Measurements from ENCODE around the gene TMEM201.
"Not testable (repeated sequence)": the region's sequence is repeated elsewhere in the genome, so short reads cannot be mapped to it uniquely, and the experiment has no call there.

TMEM201 gene, protein sequence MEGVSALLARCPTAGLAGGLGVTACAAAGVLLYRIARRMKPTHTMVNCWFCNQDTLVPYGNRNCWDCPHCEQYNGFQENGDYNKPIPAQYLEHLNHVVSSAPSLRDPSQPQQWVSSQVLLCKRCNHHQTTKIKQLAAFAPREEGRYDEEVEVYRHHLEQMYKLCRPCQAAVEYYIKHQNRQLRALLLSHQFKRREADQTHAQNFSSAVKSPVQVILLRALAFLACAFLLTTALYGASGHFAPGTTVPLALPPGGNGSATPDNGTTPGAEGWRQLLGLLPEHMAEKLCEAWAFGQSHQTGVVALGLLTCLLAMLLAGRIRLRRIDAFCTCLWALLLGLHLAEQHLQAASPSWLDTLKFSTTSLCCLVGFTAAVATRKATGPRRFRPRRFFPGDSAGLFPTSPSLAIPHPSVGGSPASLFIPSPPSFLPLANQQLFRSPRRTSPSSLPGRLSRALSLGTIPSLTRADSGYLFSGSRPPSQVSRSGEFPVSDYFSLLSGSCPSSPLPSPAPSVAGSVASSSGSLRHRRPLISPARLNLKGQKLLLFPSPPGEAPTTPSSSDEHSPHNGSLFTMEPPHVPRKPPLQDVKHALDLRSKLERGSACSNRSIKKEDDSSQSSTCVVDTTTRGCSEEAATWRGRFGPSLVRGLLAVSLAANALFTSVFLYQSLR

DNA sequence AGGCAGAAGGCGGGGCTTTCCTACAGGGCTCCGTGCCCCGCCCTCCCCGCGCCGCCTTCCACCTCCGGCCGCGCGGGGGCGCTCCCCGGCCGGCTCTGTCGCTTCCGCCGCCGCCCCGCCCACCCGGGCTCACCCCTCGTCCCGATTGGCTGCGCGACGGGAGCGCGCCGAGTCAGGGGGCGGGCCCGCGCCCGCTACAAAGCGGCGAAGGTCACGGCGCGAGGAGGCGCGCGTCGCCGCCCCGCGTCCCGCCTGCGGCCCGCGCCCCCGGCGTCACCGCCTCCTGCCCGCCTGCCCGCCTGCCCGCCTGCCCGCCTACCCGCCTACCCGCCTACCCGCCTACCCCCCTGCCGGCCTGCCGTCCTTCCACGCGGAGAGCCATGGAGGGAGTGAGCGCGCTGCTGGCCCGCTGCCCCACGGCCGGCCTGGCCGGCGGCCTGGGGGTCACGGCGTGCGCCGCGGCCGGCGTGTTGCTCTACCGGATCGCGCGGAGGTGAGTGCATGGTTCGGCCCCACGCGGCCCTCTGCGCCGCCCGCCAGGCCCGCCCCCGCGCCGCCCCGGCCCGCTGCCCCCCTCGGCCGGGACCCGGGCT is at the start of gene TMEM201:
TSS of gene TMEM201 (plus strand) at position 361 of the 593 bp plus-strand sequence. CDS start at position 381, 20 bp downstream.
- peak; percentile 93 to 97 for DNase-seq

DNA sequence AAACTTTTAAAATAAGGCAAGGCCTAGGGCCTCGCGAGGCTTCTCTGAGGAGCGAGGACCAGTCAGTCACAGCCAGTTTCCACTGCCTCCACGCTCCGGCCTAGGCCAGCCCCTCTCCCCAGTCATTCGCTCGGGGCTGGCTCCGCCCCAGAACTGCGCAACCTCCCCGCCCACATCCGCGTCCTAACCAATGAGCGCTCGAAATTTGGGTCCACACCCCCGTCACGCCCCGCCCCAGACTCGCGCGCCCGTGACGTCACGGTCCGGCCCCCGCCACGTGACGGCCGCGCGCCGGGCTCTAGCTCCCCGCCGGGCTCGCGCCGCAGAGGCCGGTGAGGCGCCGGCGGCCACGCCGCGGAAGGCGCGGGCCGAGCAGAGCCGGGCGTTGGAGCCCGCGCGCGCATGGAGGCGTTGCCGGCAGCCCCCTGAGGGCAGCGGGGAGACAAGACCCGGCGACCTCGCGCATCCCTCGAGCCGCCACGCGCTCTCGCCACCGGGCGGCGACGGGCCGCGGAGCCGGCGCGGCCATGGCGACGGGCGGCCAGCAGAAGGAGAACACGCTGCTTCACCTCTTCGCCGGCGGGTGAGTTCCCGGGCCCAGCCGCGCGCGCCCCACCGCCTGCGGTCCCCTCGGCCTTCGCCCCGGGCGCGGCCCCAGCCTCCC is 49.4 kb upstream of the TMEM201 start, which contains the start of gene SLC25A33:
TSS of gene SLC25A33 (plus strand) at position 301 of the 664 bp plus-strand sequence. CDS start at position 528, 227 bp downstream.
- DNase-seq = peak; percentile 99 to 100

DNA sequence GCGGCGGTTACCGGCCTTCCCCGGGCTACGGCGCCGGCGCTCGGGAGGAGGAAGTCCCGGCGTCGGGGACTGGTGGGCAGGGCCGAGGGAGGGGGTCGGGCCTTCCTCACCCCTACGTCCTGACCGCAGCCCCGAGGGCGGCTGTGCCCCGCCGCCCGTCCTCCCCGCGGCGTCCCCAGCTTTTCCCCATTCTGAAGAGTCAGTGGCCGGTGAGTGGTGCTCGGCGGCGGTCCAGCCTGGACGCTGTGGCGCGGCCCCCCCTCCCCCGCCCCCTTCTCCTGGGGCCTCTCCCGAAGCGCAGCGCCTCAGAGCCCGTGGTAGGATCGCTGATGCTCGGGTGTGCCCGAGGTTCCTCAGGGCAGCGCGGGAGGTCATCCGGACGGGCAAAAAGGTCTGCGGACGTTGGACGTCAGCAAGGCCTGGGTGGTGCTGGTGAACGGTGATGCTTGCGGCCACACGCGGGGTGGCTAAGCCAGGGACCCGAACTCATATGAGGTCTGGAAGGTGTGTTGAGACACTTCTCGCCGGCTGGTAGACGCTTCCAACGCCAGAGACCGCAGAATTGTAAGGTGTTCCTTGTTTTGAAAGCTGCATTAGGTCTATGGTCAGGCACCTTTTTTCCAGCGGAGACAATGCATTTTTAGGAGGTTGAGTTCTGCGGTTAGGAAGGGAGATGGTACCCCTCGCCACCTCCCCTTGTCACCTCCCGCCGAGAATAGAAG is 48.7 kb upstream of the TMEM201 start:
- peak; percentile 24 to 38 for DNase-seq

DNA sequence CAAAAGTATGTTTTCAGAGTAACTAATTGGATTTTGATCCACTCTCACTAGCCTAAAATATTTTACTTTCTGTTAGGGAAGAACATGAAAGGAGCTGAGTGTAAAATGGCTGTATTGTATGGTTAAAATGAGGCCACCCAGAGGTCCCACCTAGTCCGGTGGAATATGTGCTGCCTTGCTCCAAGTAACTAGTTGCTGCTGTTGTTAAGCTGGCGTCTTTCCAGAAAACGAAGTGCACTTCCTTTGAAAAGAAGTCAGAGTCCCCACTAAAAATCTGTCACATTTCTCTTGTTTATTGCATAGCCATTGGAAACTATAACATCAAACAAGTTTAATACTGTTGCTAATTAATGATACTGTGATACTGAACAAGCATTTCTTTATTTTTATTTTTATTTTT is 46.3 kb upstream of the TMEM201 start:
- no peak for DNase-seq

DNA sequence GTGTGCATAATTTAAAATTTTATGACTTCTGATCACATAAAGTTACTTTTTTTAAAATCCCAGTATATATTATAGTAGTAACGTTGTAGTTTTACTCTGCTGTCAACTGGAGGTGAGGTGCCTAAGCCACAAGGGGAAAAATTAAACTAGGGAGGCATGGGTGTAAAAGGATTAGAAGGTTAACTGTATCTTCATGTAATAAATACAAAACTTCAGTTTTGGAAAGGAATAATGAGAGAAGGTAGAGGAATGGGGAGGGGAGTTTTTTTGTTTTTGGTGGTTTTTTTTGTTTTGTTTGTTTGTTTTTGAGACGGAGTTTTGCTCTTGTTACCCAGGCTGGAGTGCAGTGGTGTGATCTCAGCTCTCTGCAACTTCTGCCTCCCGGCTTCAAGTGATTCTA is 43.8 kb upstream of the TMEM201 start:
- no peak for DNase-seq

DNA sequence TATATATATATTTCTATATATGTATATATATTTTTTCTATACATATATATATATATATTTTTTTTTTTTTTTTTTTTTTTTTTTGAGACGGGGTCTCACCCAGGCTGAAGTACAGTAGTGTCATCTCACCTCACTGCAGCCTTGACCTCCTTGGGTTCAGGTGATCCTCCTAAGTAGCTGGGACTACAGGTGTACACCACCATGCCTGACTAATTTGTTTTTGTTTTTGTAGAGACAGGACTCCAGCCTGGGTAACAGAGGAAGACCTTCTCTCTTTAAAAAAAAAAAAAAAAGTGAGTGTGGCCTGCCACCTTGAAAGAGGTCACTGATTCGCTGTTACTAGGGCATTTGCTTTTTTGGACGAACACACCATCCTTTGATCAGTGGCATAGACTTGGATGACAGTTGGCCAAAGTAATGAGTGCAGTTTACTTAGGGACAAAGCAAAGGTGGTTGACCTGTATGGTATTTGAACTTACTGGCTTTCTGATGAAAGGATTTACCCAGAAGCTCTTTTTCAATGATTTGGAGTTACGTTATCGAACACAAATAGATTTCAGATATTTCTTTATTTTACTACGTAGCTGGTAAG is 38.7 kb upstream of the TMEM201 start:
- DNase-seq = no peak

DNA sequence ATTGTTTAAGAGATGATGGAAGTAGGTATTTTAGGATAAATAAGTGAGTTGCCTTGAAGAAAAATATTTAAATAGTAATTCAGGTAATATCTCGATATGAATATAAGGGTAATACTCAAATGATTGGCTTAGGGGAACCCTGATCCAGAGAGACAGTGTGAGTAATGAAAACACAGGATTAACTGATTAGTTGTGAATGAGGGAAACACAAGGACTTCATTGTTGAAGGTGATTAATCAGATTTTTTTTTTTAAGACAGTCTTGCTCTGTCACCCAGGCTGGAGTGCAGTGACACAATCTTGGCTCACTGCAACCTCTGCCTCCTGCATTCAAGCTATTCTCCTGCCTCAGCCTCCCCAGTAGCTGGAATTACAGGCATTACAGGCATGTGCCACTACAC is 36.7 kb upstream of the TMEM201 start:
- no peak for DNase-seq

DNA sequence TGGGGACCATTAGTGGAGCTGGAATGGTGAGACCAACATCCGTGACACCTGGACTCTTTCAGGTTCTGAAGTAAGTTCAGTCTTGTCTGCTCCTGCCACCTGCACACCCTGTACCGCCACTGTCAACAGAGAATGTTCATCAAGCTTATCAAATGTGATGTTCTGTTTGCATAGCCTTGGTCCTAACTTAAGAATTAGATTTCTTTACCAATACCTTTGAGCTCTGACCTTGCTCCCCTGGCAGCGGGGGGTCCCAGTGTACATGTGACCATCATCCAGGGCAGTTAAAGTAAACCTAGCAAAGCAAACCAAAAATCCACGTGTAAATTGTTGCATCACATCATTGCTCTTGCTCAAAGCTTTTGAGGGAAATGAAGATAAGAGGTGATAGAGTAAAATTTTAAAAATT is 35.0 kb upstream of the TMEM201 start:
- DNase-seq = no peak

DNA sequence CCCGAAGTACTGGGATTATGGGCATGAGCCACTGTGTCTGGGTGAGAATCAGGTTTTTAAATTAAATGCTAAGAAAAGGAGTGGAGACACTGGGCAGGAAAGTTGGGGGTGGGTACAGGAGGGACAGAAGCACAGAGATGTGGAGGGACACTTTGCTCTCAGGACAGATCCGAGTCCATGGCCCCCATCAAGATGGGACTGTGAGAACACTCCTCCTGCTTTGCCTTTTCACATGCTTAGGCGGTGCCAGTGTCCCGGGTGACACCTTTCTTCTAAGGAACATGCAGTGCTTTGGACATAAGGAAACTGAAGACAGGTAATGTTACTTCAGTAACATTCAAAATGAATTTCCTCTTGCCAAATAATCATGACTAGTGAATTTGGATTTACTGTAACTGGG is 32.8 kb upstream of the TMEM201 start:
- DNase-seq = no peak

DNA sequence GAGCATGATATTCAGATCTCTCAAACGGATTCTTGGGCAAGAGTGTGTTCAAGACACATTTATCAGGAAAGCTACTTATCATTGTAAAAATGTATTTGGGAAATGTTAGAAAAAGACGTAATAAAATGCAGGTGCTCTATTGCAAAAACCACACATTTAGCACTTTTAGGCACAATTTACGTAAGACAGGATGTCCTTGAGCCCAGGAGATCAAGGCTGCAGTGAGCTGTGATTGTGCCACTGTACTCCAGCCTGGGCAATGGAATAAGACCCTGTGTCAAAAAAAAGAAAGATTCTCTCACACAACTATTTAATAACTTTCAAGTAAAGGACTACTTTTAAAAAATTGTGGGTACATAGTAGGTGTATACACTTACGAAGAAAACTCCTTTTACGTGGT is 31.1 kb upstream of the TMEM201 start:
- DNase-seq = no peak

DNA sequence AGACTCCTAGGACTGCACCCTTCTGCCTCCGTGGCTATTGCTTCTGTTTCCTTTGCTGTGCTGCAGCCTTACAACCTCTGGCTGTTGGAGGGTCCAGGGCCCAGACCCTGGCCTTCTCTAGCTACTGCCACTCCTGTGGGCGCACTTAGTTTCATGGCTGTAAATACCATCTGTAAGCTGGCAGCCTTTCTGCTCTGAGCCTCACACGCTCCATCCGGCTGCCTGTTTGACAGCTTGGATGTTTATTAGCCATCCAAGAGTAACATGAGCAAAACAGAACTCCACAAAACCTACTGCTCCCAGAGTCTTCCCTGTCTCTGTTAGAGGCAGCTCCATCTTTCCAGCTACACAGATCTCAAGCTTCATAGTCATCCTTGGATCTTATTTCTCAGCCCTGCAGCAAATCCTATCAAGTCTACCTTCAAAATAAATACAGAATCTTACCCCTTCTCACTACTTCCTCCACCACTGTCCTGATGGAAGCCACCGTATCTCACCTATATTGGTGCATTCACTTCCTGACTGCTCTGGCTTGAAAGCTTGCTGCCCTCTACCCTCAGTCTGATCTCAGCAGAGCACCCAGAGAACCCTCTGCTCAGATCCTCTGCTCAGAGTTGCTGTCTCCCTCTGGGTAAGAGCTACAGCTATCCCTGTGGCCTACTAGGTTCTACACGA is 30.3 kb upstream of the TMEM201 start:
- no peak for DNase-seq

DNA sequence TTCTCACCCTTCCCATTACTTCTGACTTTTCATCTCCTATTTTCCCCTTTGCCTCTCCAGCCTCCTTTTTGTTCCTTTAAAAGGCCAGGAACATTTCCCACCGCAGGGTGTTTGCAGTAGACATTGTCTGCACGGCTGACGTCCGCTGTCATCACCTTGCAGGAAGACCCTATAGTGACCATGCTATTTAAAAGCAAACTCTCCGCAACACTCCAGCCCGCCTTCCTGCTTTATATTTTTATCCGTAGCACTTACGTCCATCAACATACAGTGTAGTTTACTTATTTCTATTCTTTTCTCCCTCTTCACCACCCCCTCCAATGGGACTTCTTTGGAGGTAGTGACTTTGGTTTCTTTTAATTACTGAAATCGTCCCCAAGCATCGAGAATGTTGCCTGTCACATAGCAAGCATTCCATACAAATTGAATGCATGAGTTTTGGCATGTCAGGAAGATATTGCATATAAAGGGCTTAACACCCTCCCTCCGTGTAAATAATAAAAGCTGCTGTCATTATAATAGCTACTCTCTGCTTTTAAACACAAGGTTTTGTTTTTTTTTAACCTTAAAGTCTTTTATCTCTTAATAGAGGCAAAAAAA is 29.7 kb upstream of the TMEM201 start:
- no peak for DNase-seq

DNA sequence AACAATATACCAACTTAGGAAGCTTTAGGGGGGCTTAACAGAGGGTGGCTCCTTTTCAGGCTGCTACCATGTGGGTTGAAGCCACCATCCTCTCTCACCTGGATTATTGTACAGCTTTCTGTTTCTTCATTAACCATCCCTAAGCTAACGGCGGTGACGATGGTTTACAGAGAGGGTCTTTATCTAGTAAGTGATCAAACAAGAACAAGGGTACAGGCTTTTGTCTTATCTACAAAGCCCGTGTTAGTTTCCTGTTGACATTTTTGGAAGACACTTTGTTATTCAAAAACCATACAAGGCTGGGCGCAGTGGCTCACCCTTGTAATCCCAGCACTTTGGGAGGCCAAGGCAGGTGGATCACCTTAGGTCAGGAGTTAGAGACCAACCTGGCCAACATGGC is 29.0 kb upstream of the TMEM201 start:
- no peak for DNase-seq

DNA sequence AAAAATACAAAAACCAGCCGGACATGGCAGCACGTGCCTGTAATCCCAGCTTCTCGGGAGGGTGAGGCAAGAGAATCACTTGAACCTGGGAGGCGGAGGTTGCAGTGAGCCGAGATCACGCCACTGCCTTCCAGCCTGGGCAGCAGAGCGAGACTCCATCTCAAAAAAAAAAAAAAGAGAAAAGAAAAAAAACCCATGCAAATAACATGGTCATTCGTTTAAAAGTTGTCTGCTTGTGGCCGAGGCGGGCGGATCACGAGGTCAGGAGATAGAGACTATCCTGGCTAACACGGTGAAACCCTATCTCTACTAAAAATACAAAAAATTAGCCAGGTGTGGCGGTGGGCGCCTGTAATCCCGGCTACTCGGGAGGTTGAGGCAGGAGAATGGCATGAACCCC is 28.6 kb upstream of the TMEM201 start:
- DNase-seq = not testable (repeated sequence)

DNA sequence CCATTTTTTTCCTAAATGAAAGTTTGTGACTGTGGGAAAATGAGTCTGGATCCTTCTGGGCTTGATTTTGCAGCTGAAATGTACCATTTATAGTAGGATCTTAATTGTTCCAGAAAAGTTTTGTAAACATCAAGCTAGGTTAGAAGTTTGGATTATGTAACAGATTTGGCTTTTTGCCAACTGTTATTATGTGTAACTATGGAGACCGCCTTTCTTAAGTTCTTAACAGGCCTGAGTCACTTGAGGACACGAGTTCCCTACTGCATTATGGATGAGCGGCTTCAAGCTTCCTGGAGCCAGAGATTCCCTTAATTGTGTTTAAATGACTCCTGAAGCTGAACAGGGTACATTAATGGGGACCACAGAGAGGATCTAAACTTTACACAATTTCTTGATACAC is 27.3 kb upstream of the TMEM201 start:
- no peak for DNase-seq

DNA sequence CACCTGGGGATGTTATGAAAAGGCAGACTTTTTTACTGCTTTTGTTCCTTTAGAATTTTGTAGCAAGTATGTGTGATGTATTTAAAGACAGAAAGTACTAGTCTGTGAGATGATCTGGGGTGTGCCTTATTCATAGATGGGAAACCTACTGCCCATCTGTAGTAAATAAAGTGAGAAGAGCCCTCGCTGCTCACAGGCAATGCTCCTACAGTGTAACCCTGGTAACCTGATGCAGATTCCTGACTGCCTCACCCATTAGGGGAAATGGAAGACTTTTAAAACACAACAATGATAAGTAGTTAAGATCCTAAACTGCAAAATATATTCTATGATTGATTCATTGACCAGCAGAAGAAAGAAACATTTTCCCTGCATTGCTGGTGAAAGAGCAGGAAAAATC is 19.4 kb upstream of the TMEM201 start:
- no peak for DNase-seq

DNA sequence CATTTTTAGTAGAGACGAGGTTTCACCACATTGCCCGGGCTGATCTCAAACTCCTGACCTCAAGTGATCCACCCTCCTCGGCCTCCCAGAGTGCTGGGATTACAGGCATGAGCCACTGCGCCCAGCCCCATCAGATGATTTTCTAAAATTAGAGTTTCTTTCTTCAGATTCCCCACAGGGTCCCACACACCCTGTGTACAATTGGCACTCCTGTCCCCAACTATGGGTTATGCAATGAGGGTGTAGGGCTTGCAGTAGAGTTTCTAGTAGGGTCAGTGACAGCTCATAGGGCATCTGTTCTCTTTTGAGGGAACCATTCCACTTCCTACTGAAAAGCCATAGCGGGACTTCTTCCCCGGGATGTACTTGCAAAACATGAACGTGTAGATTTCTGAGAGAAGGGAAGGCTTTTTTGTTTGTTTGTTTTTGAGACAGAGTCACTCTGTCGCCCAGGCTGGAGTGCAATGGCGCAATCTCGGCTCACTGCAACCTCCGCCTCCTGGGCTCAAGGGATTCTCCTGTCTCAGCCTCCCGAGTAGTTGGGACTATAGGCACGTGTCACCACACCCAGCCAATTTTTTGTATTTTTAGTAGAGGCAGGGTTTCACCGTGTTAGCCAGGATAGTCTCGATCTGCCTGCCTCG is 17.7 kb upstream of the TMEM201 start:
- DNase-seq = not testable (repeated sequence)

DNA sequence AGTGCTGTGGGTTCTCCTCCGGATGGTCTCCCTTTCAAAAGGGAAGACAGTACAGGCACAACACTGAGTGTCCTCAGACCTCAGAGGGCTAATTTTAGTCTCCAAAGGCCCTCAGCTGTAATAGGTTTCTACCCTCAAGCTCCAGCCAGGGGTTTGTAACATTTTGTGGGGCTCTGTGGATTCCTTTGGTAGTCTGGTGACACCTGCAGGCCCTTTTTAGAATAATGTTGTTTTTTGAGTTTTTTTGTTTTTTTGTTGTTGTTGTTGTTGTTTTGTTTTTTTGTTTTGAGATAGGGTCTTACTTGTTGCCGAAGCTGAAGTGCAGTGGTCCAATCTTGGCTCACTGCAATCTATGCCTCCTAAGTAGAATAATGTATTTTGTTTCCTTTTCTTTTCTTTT is 15.0 kb upstream of the TMEM201 start:
- DNase-seq = no peak

DNA sequence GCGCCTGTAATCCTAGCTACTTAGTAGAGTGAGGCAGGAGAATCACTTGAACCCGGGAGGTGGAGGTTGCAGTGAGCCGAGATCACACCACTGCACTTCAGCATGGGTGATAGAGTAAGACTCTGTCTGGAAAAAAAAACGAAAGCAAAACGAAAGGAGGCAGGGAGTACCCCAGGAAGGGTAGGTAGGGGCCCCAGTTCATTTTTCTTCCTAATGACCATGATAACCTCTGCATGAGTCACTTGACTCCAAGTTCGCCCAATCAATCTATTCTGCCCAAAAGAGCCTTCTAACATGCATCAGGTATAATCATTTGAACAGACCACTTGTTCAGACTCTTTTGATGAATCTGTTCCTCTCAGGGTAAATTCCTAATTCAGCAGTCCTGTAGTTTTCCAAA is 13.2 kb upstream of the TMEM201 start:
- DNase-seq = no peak

DNA sequence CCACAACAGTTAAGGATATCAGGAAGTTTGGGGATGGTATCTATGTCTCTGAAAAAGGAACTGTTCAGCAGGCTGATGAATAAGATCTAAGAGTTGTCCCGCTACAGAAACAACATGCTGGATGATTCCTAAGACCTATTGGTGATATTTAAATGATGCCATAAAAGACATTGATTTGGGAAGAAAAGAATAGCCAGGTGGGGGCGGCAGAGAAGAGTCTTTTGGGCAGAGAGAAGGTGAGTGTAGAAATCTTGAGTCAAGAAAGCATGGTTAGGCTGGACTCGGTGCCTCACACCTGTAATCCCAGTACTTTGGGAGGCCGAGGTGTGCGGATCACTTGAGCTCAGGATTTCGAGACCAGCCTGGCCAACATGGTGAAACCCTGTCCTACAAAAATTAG is 11.8 kb upstream of the TMEM201 start:
- DNase-seq = no peak

DNA sequence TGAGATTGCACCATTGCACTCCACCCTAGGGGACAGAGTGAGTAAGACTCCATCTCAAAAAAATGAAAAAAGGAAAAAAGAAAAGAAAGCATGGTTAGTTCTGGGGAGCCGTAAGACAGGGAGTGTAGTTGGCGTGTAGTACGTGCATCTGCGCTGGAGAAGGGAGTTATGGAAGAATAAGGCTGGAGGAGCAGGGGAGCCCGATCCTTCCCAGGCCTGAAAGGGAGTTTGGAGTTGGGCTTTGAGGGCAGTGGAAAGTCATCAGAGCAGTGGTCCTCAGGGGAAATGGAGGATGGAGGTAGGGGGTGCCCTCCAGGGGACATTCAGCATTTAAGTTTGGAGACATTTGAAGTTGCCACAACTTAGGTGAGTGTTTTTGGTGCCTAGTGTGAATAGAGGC is 11.3 kb upstream of the TMEM201 start:
- DNase-seq = no peak

All from stimulated activated CD4-positive, alpha-beta T cell treated with anti-CD3 and anti-CD28 coated beads, Interleukin-2, amount 100 ng/mL, for 48 hours (primary cell).